ENCODE measurements around the gene TOR1A. TPM values are rescaled to one million over a fixed set of nuclear protein-coding genes. Genes with fewer than 3 reads are reported as not detected.
A peak's percentile ranks its signal among the peaks of the same experiment; 100 is the strongest.

Gene TOR1A
- total and polyA plus RNA-seq, 8 donors, result 8.9 to 17.5 (median 12.2) TPM

GRCh38 chr9:129768486-129768885 is 55.5 kb downstream of the TOR1A start:
- intact Hi-C loops (cut with DNase I), result no loop called here
- TF ChIP-seq, protein P1, sequence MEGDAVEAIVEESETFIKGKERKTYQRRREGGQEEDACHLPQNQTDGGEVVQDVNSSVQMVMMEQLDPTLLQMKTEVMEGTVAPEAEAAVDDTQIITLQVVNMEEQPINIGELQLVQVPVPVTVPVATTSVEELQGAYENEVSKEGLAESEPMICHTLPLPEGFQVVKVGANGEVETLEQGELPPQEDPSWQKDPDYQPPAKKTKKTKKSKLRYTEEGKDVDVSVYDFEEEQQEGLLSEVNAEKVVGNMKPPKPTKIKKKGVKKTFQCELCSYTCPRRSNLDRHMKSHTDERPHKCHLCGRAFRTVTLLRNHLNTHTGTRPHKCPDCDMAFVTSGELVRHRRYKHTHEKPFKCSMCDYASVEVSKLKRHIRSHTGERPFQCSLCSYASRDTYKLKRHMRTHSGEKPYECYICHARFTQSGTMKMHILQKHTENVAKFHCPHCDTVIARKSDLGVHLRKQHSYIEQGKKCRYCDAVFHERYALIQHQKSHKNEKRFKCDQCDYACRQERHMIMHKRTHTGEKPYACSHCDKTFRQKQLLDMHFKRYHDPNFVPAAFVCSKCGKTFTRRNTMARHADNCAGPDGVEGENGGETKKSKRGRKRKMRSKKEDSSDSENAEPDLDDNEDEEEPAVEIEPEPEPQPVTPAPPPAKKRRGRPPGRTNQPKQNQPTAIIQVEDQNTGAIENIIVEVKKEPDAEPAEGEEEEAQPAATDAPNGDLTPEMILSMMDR (IDR thresholded peaks at IDR 0.05), result no peak
- Histone ChIP-seq H3K4me3 (no peak overlapping the region), H3K36me3 (no peaks in the 10 kb centered on the region), H3K9me3 (no peaks in the 10 kb centered on the region), H3K4me1 (peaks cover 0 to 9% (median 4%) of the 10 kb centered on the region in 3 donors), H3K27me3 (no peaks in the 10 kb centered on the region), H3K27ac (no peak overlapping the region)
- ATAC-seq (no peak), FAIRE-seq (no peak), DNase-seq (no peak)
- WGBS, 2 donors, result 97% methylated on average over 6 of the region's 6 CpGs

DNA sequence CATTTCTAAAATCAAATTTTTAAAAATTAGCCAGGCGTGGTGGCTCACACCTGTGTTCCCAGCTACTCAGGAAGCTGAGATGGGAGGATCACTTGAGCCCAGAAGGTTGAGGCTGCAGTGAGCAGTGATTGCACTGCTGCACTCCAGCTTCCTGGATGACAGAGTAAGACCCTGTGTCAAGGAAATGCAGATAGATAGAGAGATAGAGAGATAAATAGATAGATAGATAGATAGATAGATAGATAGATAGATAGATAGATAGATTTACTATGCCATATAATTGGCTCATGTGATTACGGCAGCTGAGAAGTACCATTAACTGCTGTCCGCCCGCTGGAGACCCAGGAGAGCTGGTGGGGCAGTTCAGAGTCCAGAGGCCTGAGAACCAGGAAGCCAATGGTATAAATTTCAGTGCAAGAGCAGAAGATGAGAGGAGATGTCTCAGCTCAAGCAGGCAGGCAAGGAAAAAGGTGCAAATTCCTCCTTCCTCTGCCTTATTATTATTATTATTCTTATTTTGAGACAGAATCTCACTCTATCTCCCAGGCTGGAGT is 58.1 kb downstream of the TOR1A start:
- DNase-seq, result no peak
- H3K36me3 ChIP-seq, result no peaks in the 10 kb centered on the region
- no peaks in the 10 kb centered on the region for H3K9me3 ChIP-seq
- TF ChIP-seq, protein P1 (IDR thresholded peaks at IDR 0.05), result no peak
- intact Hi-C loops (cut with DNase I), result no loop called here
- no peak overlapping the region for H3K4me3 ChIP-seq
- no peaks in the 10 kb centered on the region for H3K27me3 ChIP-seq
- ATAC-seq, result no peak
- 93% methylated on average over 4 of the region's 4 CpGs for WGBS, 2 donors
- no peak for FAIRE-seq
- H3K27ac ChIP-seq, result no peak overlapping the region
- peaks cover 0 to 9% (median 0%) of the 10 kb centered on the region in 3 donors for H3K4me1 ChIP-seq

DNA sequence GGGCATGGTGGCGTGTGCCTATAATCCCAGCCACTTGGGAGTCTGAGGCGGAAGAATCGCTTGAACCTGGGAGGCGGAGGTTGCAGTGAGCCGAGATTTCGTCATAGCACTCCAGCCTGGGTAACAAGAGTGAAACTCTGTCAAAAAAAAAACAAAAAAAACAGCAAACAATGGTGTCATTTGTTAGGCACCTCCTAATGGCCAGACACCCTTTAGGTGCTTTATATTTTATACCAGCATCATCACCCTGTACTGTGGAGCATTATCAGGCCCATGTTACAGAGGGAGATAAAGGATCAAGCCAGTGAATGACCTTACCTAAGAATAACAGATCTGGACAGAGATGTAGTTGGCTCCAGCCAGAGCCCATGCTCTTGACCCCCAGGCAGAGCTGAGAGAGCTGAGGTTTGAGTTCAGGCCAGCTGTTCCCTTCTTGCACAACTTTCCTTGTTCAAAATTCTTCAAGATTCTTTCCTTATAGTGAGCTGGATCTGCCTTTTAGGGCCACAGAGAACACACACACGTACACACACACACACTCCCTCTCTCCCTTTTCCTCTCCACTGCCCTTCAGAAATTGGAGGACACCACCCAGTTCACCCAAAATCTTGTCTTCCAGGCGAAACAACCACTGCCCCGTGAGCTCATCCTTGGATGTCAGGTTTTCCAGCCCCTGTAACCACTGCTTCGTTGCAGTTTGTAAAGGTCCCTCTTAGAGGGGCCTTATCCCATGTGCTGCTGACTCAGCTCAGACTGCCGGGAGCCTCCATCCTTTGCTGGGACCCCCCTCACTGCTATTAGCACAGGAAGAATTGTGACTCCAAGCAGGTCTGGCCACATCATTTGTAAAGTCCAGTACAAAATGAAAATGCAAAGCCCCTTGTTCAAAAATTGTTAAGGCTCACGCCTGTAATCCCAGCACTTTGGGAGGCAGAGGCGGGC is 60.7 kb downstream of the TOR1A start:
- Histone ChIP-seq H3K4me3 (no peak overlapping the region), H3K27me3 (no peaks in the 10 kb centered on the region), H3K9me3 (no peaks in the 10 kb centered on the region), H3K4me1 (no peaks in the 10 kb centered on the region), H3K36me3 (no peaks in the 10 kb centered on the region), H3K27ac (no peak overlapping the region)
- ATAC-seq, result peak in 3 of 4 donors; percentile 33 to 49 (median 44)
- TF ChIP-seq, protein P1 (IDR thresholded peaks at IDR 0.05), result no peak
- no peak for DNase-seq
- no peak for FAIRE-seq
- intact Hi-C loops (cut with DNase I), result no loop called here
- 81 to 82% methylated on average over 13 of the region's 13 CpGs for WGBS, 2 donors

Small RNA genes within 50 kb of the gene (microRNA-seq; reads per million reads assigned to microRNA genes)
- gene MIR6855, result 0 to 0.29 reads per million in 2 donors

Other genes starting within 250 kb of the TOR1A start
- not detected for gene C9orf50, start 203.0 kb downstream of the TOR1A start, total RNA-seq
- not detected for gene C9orf50, start 203.0 kb downstream of the TOR1A start, polyA plus RNA-seq
- gene NTMT1, start 198.0 kb downstream of the TOR1A start, total RNA-seq, result 10 to 100 TPM; 11.3 to 19.4 (median 15.4) TPM
- 10 to 100 TPM; 19.5 to 29.0 TPM for gene NTMT1, start 198.0 kb downstream of the TOR1A start, polyA plus RNA-seq
- gene ASB6, start 182.0 kb downstream of the TOR1A start, total RNA-seq, result 10 to 100 TPM in 1 of 6 donors, 1 to 10 TPM in 5; 6.3 to 13.1 (median 8.3) TPM
- 10 to 100 TPM; 21.2 to 23.7 TPM for gene ASB6, start 182.0 kb downstream of the TOR1A start, polyA plus RNA-seq
- 1 to 10 TPM in 1 of 6 donors, under 1 TPM in 4, not detected in 1; 0.16 to 2.0 (median 0.38) TPM for gene PRRX2, start 158.5 kb downstream of the TOR1A start, total RNA-seq
- gene PRRX2, start 158.5 kb downstream of the TOR1A start, polyA plus RNA-seq, result 1 to 10 TPM; 1.2 to 1.9 TPM
- gene PTGES, start 71.1 kb downstream of the TOR1A start, total RNA-seq, result 1 to 10 TPM in 3 of 6 donors, under 1 TPM in 3; 0.16 to 2.5 (median 0.77) TPM
- gene PTGES, start 71.1 kb downstream of the TOR1A start, polyA plus RNA-seq, result 1 to 10 TPM in 1 of 2 donors, under 1 TPM in 1; 0.75 to 1.8 TPM
- gene TOR1B, start 21.0 kb downstream of the TOR1A start, total RNA-seq, result 10 to 100 TPM in 5 of 6 donors, 1 to 10 TPM in 1; 7.6 to 17.3 (median 12.0) TPM
- 10 to 100 TPM in 1 of 2 donors, 1 to 10 TPM in 1; 6.1 to 10.5 TPM for gene TOR1B, start 21.0 kb downstream of the TOR1A start, polyA plus RNA-seq
- gene C9orf78, start 11.1 kb upstream of the TOR1A start, total RNA-seq, result 10 to 100 TPM; 16.3 to 22.4 (median 17.2) TPM
- gene C9orf78, start 11.1 kb upstream of the TOR1A start, polyA plus RNA-seq, result 10 to 100 TPM; 24.2 to 38.6 TPM
- 10 to 100 TPM in 5 of 6 donors, 1 to 10 TPM in 1; 9.7 to 20.2 (median 13.1) TPM for gene USP20, start 11.3 kb upstream of the TOR1A start, total RNA-seq
- 10 to 100 TPM; 38.8 to 54.8 TPM for gene USP20, start 11.3 kb upstream of the TOR1A start, polyA plus RNA-seq
- 10 to 100 TPM in 2 of 6 donors, 1 to 10 TPM in 4; 6.5 to 18.5 (median 7.8) TPM for gene FNBP1, start 219.1 kb upstream of the TOR1A start, total RNA-seq
- gene FNBP1, start 219.1 kb upstream of the TOR1A start, polyA plus RNA-seq, result 1 to 10 TPM; 5.3 to 7.0 TPM
- gene GPR107, start 229.8 kb upstream of the TOR1A start, total RNA-seq, result 10 to 100 TPM; 12.4 to 19.8 (median 17.2) TPM
- gene GPR107, start 229.8 kb upstream of the TOR1A start, polyA plus RNA-seq, result 1 to 10 TPM; 5.1 to 8.7 TPM

All from pancreas (tissue), 10 donors.